ENCODE data around the gene COMP.

DNA sequence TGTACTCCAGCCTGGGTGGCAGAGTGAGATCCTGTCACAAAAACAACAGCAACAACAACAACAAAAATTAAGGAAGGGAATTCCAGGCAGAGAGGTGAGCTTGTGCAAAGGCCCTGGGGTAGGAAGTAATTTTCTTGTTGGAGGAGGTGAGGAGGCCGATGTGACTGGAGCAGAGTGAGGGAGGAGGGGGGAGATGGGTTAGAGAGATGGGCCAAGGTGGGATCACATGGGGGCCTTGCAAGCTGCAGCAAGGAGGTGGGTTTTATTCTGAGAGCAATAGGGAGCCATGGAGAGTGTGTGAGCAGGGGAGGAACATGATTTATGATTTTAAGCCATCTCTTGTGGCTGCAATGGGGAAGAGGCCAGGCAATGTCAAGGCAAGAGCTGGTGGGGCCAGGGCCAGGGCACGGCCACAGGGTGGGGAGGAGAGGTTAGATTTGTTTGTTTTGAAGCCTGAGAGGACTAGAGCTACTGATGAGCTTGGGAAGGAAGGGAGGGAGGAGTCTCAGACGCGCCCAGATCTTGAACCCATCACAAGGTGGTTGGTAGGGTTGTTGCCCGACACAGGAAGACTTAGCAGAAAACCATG lies 12.5 kb upstream of the COMP start:
- TF ChIP-seq, protein P1, sequence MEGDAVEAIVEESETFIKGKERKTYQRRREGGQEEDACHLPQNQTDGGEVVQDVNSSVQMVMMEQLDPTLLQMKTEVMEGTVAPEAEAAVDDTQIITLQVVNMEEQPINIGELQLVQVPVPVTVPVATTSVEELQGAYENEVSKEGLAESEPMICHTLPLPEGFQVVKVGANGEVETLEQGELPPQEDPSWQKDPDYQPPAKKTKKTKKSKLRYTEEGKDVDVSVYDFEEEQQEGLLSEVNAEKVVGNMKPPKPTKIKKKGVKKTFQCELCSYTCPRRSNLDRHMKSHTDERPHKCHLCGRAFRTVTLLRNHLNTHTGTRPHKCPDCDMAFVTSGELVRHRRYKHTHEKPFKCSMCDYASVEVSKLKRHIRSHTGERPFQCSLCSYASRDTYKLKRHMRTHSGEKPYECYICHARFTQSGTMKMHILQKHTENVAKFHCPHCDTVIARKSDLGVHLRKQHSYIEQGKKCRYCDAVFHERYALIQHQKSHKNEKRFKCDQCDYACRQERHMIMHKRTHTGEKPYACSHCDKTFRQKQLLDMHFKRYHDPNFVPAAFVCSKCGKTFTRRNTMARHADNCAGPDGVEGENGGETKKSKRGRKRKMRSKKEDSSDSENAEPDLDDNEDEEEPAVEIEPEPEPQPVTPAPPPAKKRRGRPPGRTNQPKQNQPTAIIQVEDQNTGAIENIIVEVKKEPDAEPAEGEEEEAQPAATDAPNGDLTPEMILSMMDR (conservative IDR thresholded peaks at IDR 0.05; ENCODE audit: low read depth, low read length) = no peak
- TF ChIP-seq EZH2 (IDR thresholded peaks at IDR 0.05; ENCODE audit: low read length, unreplicated experiment) = no peak
